Endothelial cell (in vitro differentiated cells): Measurements from ENCODE around the gene BCL11A. TPM values are rescaled to one million over a fixed set of nuclear protein-coding genes. Genes with fewer than 3 reads are reported as not detected.

Source experiments
- DNase-seq: peaks from one replicate; pipeline ENCODE4 v3.0.0; 2021; ENCODE audit warnings: low spot score
- H3K27ac Mint-ChIP-seq: one replicate; pipeline ENCODE4 v1.8.0; 2021; ENCODE audit warnings: mixed read lengths, inconsistent platforms; ENCODE audit not compliant: unreplicated experiment
- H3K27me3 Mint-ChIP-seq: one replicate; pipeline ENCODE4 v1.8.0; 2021; ENCODE audit warnings: mild to moderate bottlenecking, moderate library complexity, mixed read lengths, inconsistent platforms; ENCODE audit not compliant: unreplicated experiment
- H3K36me3 Mint-ChIP-seq: one replicate; pipeline ENCODE4 v1.8.0; 2021; ENCODE audit warnings: mild to moderate bottlenecking, low read depth, mixed read lengths, inconsistent platforms; ENCODE audit not compliant: unreplicated experiment
- H3K4me1 Mint-ChIP-seq: one replicate; pipeline ENCODE4 v1.8.0; 2021; ENCODE audit warnings: mild to moderate bottlenecking, mixed read lengths, inconsistent platforms; ENCODE audit not compliant: unreplicated experiment
- H3K4me3 Mint-ChIP-seq: one replicate; pipeline ENCODE4 v1.8.0; 2021; ENCODE audit warnings: mild to moderate bottlenecking, mixed read lengths, inconsistent platforms; ENCODE audit not compliant: unreplicated experiment
- H3K9me3 Mint-ChIP-seq: one replicate; pipeline ENCODE4 v1.8.0; 2021; ENCODE audit warnings: mixed read lengths, inconsistent platforms; ENCODE audit not compliant: unreplicated experiment
- CTCF ChIP-seq: fragments of 200-600 bp; sonication (generic); IDR thresholded peaks from one replicate; pipeline ENCODE4 v1.5.0; 2021; ENCODE audit warnings: antibody characterized with exemption; ENCODE audit not compliant: unreplicated experiment
- total RNA-seq: library from RNA; stranded (reverse); fragmentation: NEBNext Ultra II Directional; extraction: Animal tissue kit (Norgen Biotek cat#: 25700); gene quantifications from one replicate; pipeline ENCODE4 v1.2.1, GENCODE V29; 2021; ENCODE audit not compliant: unreplicated experiment

BCL11A gene
- total RNA-seq, 1 donor from 2014 or later = 9.6 TPM

- peaks cover 3% of the 10 kb centered on the region for H3K4me1 Mint-ChIP-seq
- H3K4me3 Mint-ChIP-seq = no peak overlapping the region
- DNase-seq = no peak
- H3K27me3 Mint-ChIP-seq = peaks cover 12% of the 10 kb centered on the region
- H3K36me3 Mint-ChIP-seq = no peaks in the 10 kb centered on the region
- TF ChIP-seq CTCF = no peak
- H3K27ac Mint-ChIP-seq = no peak overlapping the region
- H3K9me3 Mint-ChIP-seq = no peaks in the 10 kb centered on the region
These were observed 106.8 kb downstream of the BCL11A start for GRCh38 chr2:60446413-60447267.

- no peaks in the 10 kb centered on the region for H3K36me3 Mint-ChIP-seq
- no peak for DNase-seq
- peaks cover 3% of the 10 kb centered on the region for H3K4me1 Mint-ChIP-seq
- peaks cover 13% of the 10 kb centered on the region for H3K27me3 Mint-ChIP-seq
- no peak overlapping the region for H3K27ac Mint-ChIP-seq
- no peak overlapping the region for H3K4me3 Mint-ChIP-seq
- no peaks in the 10 kb centered on the region for H3K9me3 Mint-ChIP-seq
- TF ChIP-seq CTCF = no peak
These were observed 107.7 kb downstream of the BCL11A start for GRCh38 chr2:60445684-60446179.

GRCh38 chr2:60442608-60443007 is 110.8 kb downstream of the BCL11A start:
- no peak for DNase-seq
- Mint-ChIP-seq H3K27ac (no peak overlapping the region), H3K9me3 (no peaks in the 10 kb centered on the region), H3K4me3 (no peak overlapping the region), H3K36me3 (no peaks in the 10 kb centered on the region), H3K4me1 (peaks cover 3% of the 10 kb centered on the region), H3K27me3 (peaks cover 12% of the 10 kb centered on the region)
- no peak for TF ChIP-seq CTCF

- H3K4me3 Mint-ChIP-seq = no peak overlapping the region
- TF ChIP-seq CTCF = no peak
- peaks cover 3% of the 10 kb centered on the region for H3K4me1 Mint-ChIP-seq
- no peaks in the 10 kb centered on the region for H3K36me3 Mint-ChIP-seq
- no peak overlapping the region for H3K27ac Mint-ChIP-seq
- no peak for DNase-seq
- H3K27me3 Mint-ChIP-seq = peaks cover 12% of the 10 kb centered on the region
- no peaks in the 10 kb centered on the region for H3K9me3 Mint-ChIP-seq
These were observed 111.7 kb downstream of the BCL11A start for GRCh38 chr2:60441800-60442199.

GRCh38 chr2:60440767-60441163 is 112.7 kb downstream of the BCL11A start:
- Mint-ChIP-seq H3K4me3 (no peak overlapping the region), H3K4me1 (no peaks in the 10 kb centered on the region), H3K9me3 (no peaks in the 10 kb centered on the region), H3K27me3 (peaks cover 12% of the 10 kb centered on the region), H3K27ac (no peak overlapping the region), H3K36me3 (no peaks in the 10 kb centered on the region)
- DNase-seq = no peak
- TF ChIP-seq CTCF = no peak
